Measurements from ENCODE around the gene URM1.

GRCh38 chr9:128414461-128414860 lies 43.3 kb downstream of the URM1 start:
- TF ChIP-seq, protein P1, sequence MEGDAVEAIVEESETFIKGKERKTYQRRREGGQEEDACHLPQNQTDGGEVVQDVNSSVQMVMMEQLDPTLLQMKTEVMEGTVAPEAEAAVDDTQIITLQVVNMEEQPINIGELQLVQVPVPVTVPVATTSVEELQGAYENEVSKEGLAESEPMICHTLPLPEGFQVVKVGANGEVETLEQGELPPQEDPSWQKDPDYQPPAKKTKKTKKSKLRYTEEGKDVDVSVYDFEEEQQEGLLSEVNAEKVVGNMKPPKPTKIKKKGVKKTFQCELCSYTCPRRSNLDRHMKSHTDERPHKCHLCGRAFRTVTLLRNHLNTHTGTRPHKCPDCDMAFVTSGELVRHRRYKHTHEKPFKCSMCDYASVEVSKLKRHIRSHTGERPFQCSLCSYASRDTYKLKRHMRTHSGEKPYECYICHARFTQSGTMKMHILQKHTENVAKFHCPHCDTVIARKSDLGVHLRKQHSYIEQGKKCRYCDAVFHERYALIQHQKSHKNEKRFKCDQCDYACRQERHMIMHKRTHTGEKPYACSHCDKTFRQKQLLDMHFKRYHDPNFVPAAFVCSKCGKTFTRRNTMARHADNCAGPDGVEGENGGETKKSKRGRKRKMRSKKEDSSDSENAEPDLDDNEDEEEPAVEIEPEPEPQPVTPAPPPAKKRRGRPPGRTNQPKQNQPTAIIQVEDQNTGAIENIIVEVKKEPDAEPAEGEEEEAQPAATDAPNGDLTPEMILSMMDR (IDR thresholded peaks at IDR 0.05; ENCODE audit: low read length), result peak; percentile 29; the same call in 1 of the 2 replicates
- TF ChIP-seq EZH2 (IDR thresholded peaks at IDR 0.05; ENCODE audit: borderline replicate concordance, low read length), result no peak

Data from OCI-LY1 (cell line).